IMR-90 (cell line): ENCODE measurements around the gene TRIM33. TPM values are rescaled to one million over a fixed set of nuclear protein-coding genes. Genes with fewer than 3 reads are reported as not detected.
A peak's percentile ranks its signal among the peaks of the same experiment; 100 is the strongest.

Experiments
- ATAC-seq: fragments of 200-7000 bp; cut with Tn5 transposase; 2 replicates; pipeline ENCODE4 v1.9.1; 2020; ENCODE audit warnings: low read depth, mild to moderate bottlenecking, moderate library complexity
- BruUV-seq: library from RNA; stranded (reverse); fragments of 400-500 nt; replicated peaks from 2 replicates; lab custom pipeline; 2021; lab: Mats Ljungman, UMichigan
- CTCF ChIA-PET: fragments of 300-600 bp; formaldehyde crosslinking; extraction: SDS; loops from one replicate; lab custom pipeline; 2021; ENCODE audit warnings: antibody characterized with exemption; lab: Yijun Ruan, JAX
- POLR2A ChIA-PET: fragments of 300-600 bp; sonication (Branson Sonifier 250); formaldehyde crosslinking; loops from one replicate; lab custom pipeline; 2022; ENCODE audit warnings: antibody characterized with exemption; ENCODE audit not compliant: unreplicated experiment; lab: Charles Lee
- DNase-seq: peaks from one replicate; pipeline ENCODE4 v3.0.0; 2013
- H2AFZ ChIP-seq: replicated peaks from 2 replicates; pipeline ENCODE3; 2013; ENCODE audit warnings: low read length, mild to moderate bottlenecking; ENCODE audit not compliant: poor library complexity
- H2AK5ac ChIP-seq: 2 replicates; pipeline ENCODE4 v1.6.1; 2013; ENCODE audit warnings: low read depth, low read length, inconsistent platforms
- H2AK9ac ChIP-seq: replicated peaks from 2 replicates; pipeline ENCODE3; 2013; ENCODE audit warnings: mild to moderate bottlenecking, low read depth, low read length, moderate library complexity; ENCODE audit not compliant: poor library complexity
- H2BK120ac ChIP-seq: 2 replicates; pipeline ENCODE4 v1.6.1; 2013; ENCODE audit warnings: low read depth, low read length, inconsistent platforms
- H2BK15ac ChIP-seq: 3 replicates; pipeline ENCODE4 v1.6.1; 2013; ENCODE audit warnings: low read depth, low read length, inconsistent platforms
- H2BK20ac ChIP-seq: 2 replicates; pipeline ENCODE4 v1.6.1; 2013; ENCODE audit warnings: low read depth, mild to moderate bottlenecking, inconsistent platforms, low read length, moderate library complexity
- H2BK5ac ChIP-seq: 2 replicates; pipeline ENCODE4 v1.6.1; 2013; ENCODE audit warnings: mild to moderate bottlenecking, low read depth, low read length, inconsistent platforms; ENCODE audit not compliant: poor library complexity, severe bottlenecking
- H3K14ac ChIP-seq: replicated peaks from 2 replicates; pipeline ENCODE4 v1.6.1; 2013; ENCODE audit warnings: low read depth, low read length, inconsistent platforms
- H3K18ac ChIP-seq: 2 replicates; pipeline ENCODE4 v1.6.1; 2013; ENCODE audit warnings: low read depth, low read length, control low read depth
- H3K23ac ChIP-seq: 2 replicates; pipeline ENCODE4 v1.6.1; 2013; ENCODE audit warnings: low read depth, low read length, inconsistent platforms
- H3K27ac ChIP-seq: 2 replicates; pipeline ENCODE4 v1.5.1; 2013; ENCODE audit warnings: mild to moderate bottlenecking, control low read depth, low read length; ENCODE audit not compliant: insufficient read depth
- H3K27me3 ChIP-seq: 2 replicates; pipeline ENCODE4 v1.6.1; 2013; ENCODE audit warnings: low read length; ENCODE audit not compliant: control insufficient read depth, insufficient read depth
- H3K36me3 ChIP-seq: 2 replicates; pipeline ENCODE4 v1.6.1; 2013; ENCODE audit warnings: low read length, mixed read lengths; ENCODE audit not compliant: control insufficient read depth, insufficient read depth
- H3K4ac ChIP-seq: 2 replicates; pipeline ENCODE4 v1.6.1; 2013; ENCODE audit warnings: low read depth, low read length, inconsistent platforms
- H3K4me1 ChIP-seq: 2 replicates; pipeline ENCODE4 v1.6.1; 2013; ENCODE audit warnings: low read length, mixed read lengths; ENCODE audit not compliant: control insufficient read depth, insufficient read depth
- H3K4me2 ChIP-seq: 2 replicates; pipeline ENCODE4 v1.6.1; 2013; ENCODE audit warnings: low read depth, mild to moderate bottlenecking, control low read depth, low read length, moderate library complexity
- H3K4me3 ChIP-seq: 2 replicates; pipeline ENCODE4 v1.5.1; 2013; ENCODE audit warnings: low read depth, mild to moderate bottlenecking, control low read depth, low read length, moderate library complexity; ENCODE audit not compliant: insufficient read depth
- H3K56ac ChIP-seq: 2 replicates; pipeline ENCODE4 v1.6.1; 2013; ENCODE audit warnings: low read length, inconsistent platforms; ENCODE audit not compliant: insufficient read depth; ENCODE audit errors: extremely low read depth
- H3K79me1 ChIP-seq, 2 experiments: 2 replicates each; pipeline ENCODE4 v1.6.1; 2013; ENCODE audit warnings: low read length in 2 of 2, inconsistent platforms in 1 of 2, low read depth in 1 of 2
- H3K9ac ChIP-seq: 2 replicates; pipeline ENCODE4 v1.6.1; 2013; ENCODE audit warnings: low read depth, low read length, control low read depth
- H3K9me1 ChIP-seq: 2 replicates; pipeline ENCODE4 v1.6.1; 2013; ENCODE audit warnings: low read length, inconsistent platforms; ENCODE audit not compliant: insufficient read depth
- H3K9me3 ChIP-seq: 2 replicates; pipeline ENCODE4 v1.6.1; 2013; ENCODE audit warnings: low read length; ENCODE audit not compliant: control insufficient read depth, insufficient read depth
- H4K20me1 ChIP-seq: 2 replicates; pipeline ENCODE4 v1.6.1; 2013; ENCODE audit warnings: low read length, inconsistent platforms; ENCODE audit not compliant: insufficient read depth
- H4K5ac ChIP-seq: 2 replicates; pipeline ENCODE4 v1.6.1; 2013; ENCODE audit warnings: mild to moderate bottlenecking, low read depth, low read length, control low read depth
- H4K8ac ChIP-seq, 2 experiments: 2 replicates each; pipeline ENCODE4 v1.6.1; 2013; ENCODE audit warnings: low read depth in 2 of 2, low read length in 2 of 2, control low read depth in 1 of 2, inconsistent platforms in 1 of 2
- H4K91ac ChIP-seq: 2 replicates; pipeline ENCODE4 v1.6.1; 2013; ENCODE audit warnings: low read depth, low read length, inconsistent platforms; ENCODE audit not compliant: insufficient read depth
- CEBPB ChIP-seq: IDR thresholded peaks from 2 replicates; pipeline ENCODE4 v1.6.1; 2012; ENCODE audit warnings: low read depth, low read length, improper control_type of control experiment
- RCOR1 ChIP-seq: IDR thresholded peaks from 2 replicates; pipeline ENCODE4 v1.6.1; 2012; ENCODE audit warnings: mild to moderate bottlenecking, low read length, improper control_type of control experiment; ENCODE audit not compliant: insufficient replicate concordance
- dilution Hi-C: fragments of 300-500 bp; cut with HindIII; formaldehyde crosslinking; loops from one replicate; pipeline ENCODE4 v1.14.3; 2018; ENCODE audit warnings: low sequenced_read_pairs; ENCODE audit not compliant: unreplicated experiment
- in situ Hi-C: fragments of 300-500 bp; cut with MboI; formaldehyde crosslinking; loops from 3 replicates; pipeline ENCODE4 v1.14.3; 2019; ENCODE audit warnings: low sequenced_read_pairs, inconsistent platforms, mixed read lengths
- intact Hi-C: fragments of 100-400 bp; cut with micrococcal nuclease; formaldehyde crosslinking; loops from 2 replicates; pipeline ENCODE4 v1.10.0; 2022
- polyA plus RNA-seq, 3 experiments: library from polyadenylated mRNA; depleted of rRNA; stranded (reverse); fragments of >200 nt; gene quantifications; 2 replicates each; pipeline ENCODE4 v1.2.3, GENCODE V29; 2012; ENCODE audit warnings: low replicate concordance in 1 of 3
- total RNA-seq: library from RNA; depleted of rRNA; stranded (reverse); fragments of >200 nt; gene quantifications from 2 replicates; pipeline ENCODE4 v1.2.3, GENCODE V29; 2012

TRIM33 gene
- total and polyA plus RNA-seq, 2 of the 4 experiments (the other 2 are of a cell fraction), result 9.5 to 40.1 TPM

- ATAC-seq (no peak; the same call in 1 of the 2 replicates), DNase-seq (peak; percentile 70)
- no peak overlapping the region for H3K9ac ChIP-seq
- H2BK5ac ChIP-seq, result peak overlapping the region; percentile 11
- H3K4me1 ChIP-seq, result peaks cover 4% of the 10 kb centered on the region; the same call in 1 of the 2 replicates
- H2AK9ac ChIP-seq, result no peak overlapping the region
- peaks cover 4% of the 10 kb centered on the region; the same call in 1 of the 2 replicates for H3K9me3 ChIP-seq
- no peak overlapping the region for H4K91ac ChIP-seq
- peak overlapping the region; percentile 48; the same call in 1 of the 2 replicates for H3K14ac ChIP-seq
- no peak overlapping the region; the same call in 1 of the 2 replicates for H4K5ac ChIP-seq
- no peak overlapping the region for H3K4ac ChIP-seq
- H2BK120ac ChIP-seq, result no peak overlapping the region
- in situ Hi-C loops, result no loop called here
- no peak overlapping the region for H2AFZ ChIP-seq
- no peak overlapping the region; the same call in 1 of the 2 replicates for H3K4me2 ChIP-seq
- H3K27ac ChIP-seq, result no peak overlapping the region
- no peak overlapping the region for H3K4me3 ChIP-seq
- CTCF ChIA-PET, result interaction anchor here (1.0 kb wide), 1 partner anchor 9 kb away, joined by 3 read pairs; no protein-coding TSS in a partner anchor
- H3K27me3 ChIP-seq, result no peaks in the 10 kb centered on the region
- no peak overlapping the region for H2BK15ac ChIP-seq
- no peak overlapping the region for H2AK5ac ChIP-seq
- dilution Hi-C loops, result no loop called here
- intact Hi-C loops, result no loop called here
- POLR2A ChIA-PET, result no interaction called here
- peaks cover 4% of the 10 kb centered on the region; the same call in 1 of the 2 replicates for H4K20me1 ChIP-seq
- H3K79me1 ChIP-seq, result peaks cover 24 to 31% of the 10 kb centered on the region in 2 experiments
- H2BK20ac ChIP-seq, result no peak overlapping the region
- H3K36me3 ChIP-seq, result peaks cover 13% of the 10 kb centered on the region
- H3K9me1 ChIP-seq, result no peaks in the 10 kb centered on the region
- H3K56ac ChIP-seq, result no peak overlapping the region
- no peak overlapping the region for H4K8ac ChIP-seq
- BruUV-seq, result no TSS peak
- H3K18ac ChIP-seq, result no peak overlapping the region; the same call in 1 of the 2 replicates
- TF ChIP-seq RCOR1 (no peak), CEBPB (peak; percentile 37; the same call in 1 of the 2 replicates)
- peak overlapping the region; percentile 4; the same call in 1 of the 2 replicates for H3K23ac ChIP-seq
Observed at GRCh38 chr1:114455102-114455785, 55.8 kb downstream of the TRIM33 start.
